Adrenal gland (tissue), 12 donors: ENCODE results near the gene APRT. TPM values are rescaled to one million over a fixed set of nuclear protein-coding genes. Genes with fewer than 3 reads are reported as not detected.

Experiments used
- DNase-seq, 7 donors: peaks; one replicate each; pipeline ENCODE4 v3.0.0-alpha.2; 2019 to 2020
- H3K27ac ChIP-seq, 5 donors: fragments of 200-600 bp; sonication (generic) in 4 of 5; 1 replicate in 3 of 5; 2 replicates in 2 of 5; pipeline versions ENCODE4 v1.5.1 to v1.8.0; 2016 to 2020; ENCODE audit warnings: mild to moderate bottlenecking in 1 of 5
- H3K27me3 ChIP-seq: fragments of 200-600 bp; 2 replicates; pipeline ENCODE4 v1.8.0; 2021
- H3K36me3 ChIP-seq, 2 donors: fragments of 200-600 bp; replicated peaks in 1 of 2; 1 replicate in 1 of 2; 2 replicates in 1 of 2; pipeline versions ENCODE4 v1.5.1 to v1.8.0; 2018 to 2022
- H3K4me1 ChIP-seq, 2 donors: fragments of 200-600 bp; replicated peaks in 1 of 2; 1 replicate in 1 of 2; 2 replicates in 1 of 2; pipeline versions ENCODE4 v1.5.1 to v1.8.0; 2018 to 2021
- H3K4me3 ChIP-seq, 4 donors: fragments of 200-600 bp; sonication (generic) in 3 of 4; one replicate each; pipeline ENCODE4 v1.5.1; 2016 to 2018
- H3K9me3 ChIP-seq, 3 donors: fragments of 200-600 bp; sonication (generic) in 1 of 3; replicated peaks in 1 of 3; 1 replicate in 2 of 3; 2 replicates in 1 of 3; pipeline versions ENCODE4 v1.5.1 to v1.8.0; 2016 to 2021
- CTCF ChIP-seq, 6 experiments: fragments of 450-650 bp in 4 of 6; fragments of 200-600 bp in 2 of 6; sonication (generic) in 1 of 6; IDR thresholded peaks; 1 replicate in 5 of 6; 2 replicates in 1 of 6; pipeline versions ENCODE4 v1.5.1 to v1.8.0; 2016 to 2021; ENCODE audit warnings: antibody characterized with exemption in 6 of 6, mild to moderate bottlenecking in 2 of 6, moderate library complexity in 1 of 6
- POLR2A ChIP-seq, 2 donors: fragments of 450-650 bp; IDR thresholded peaks; one replicate each; pipeline ENCODE4 v1.6.1; 2017; ENCODE audit warnings: antibody characterized with exemption in 2 of 2, mild to moderate bottlenecking in 2 of 2, moderate library complexity in 1 of 2
- WGBS, 4 donors: extraction: QIAGEN DNeasy Blood & Tissue Kit in 2 of 4; methylation state at CpG; one replicate each; pipeline versions ENCODE4 v1.1.5 to v1.1.7; 2013 to 2017; 5-methylcytosine and 5-hydroxymethylcytosine counted together
- intact Hi-C, 2 donors: fragments of 100-400 bp; cut with DNase I; formaldehyde crosslinking; loops; one replicate each; pipeline versions ENCODE4 v1.14.1 to v1.15.0; 2022 to 2023
- polyA plus RNA-seq, 3 donors: library from polyadenylated mRNA; stranded (reverse); fragments of 200-250 nt in 2 of 3; fragments of 350-450 nt in 1 of 3; fragmentation: Illumina TruSeq in 1 of 3; extraction: RNeasy Lipid Tissue Mini Kit (QIAGEN cat#74804) in 1 of 3; gene quantifications; one replicate each; pipeline ENCODE4 v1.2.3, GENCODE V29; 2013 to 2014
- total RNA-seq, 9 donors: library from RNA; depleted of rRNA in 4 of 9; stranded (reverse); fragments of >200 nt in 4 of 9; fragments of 120-200 nt in 1 of 9; fragmentation: NEBNext Ultra II Directional in 1 of 9; extraction: Animal tissue kit (Norgen Biotek cat#: 25700) in 1 of 9; gene quantifications; one replicate each; pipeline versions ENCODE4 v1.1.0 to v1.2.4, GENCODE V29; 2013 to 2023
- donor health status: healthy with polysubstance abuse.
- donor health status: Bipolar disorder and iron deficiency.
- donor health status: DM: yes; HTN: yes; CAD: no.
- donor health status: DM: no; HTN: no; CAD: no.
- donor health status: DM: no; HTN: no; CAD: no.
- donor health status: DM: yes; HTN: yes; CAD: no.

The APRT gene
- total and polyA plus RNA-seq, 12 donors = 116 to 297 (median 181) TPM

- Histone ChIP-seq H3K36me3 (no peaks in the 10 kb centered on the region), H3K4me1 (peaks cover 6 to 13% of the 10 kb centered on the region in 2 donors), H3K27ac (no peak overlapping the region), H3K9me3 (no peaks in the 10 kb centered on the region), H3K27me3 (peaks cover 1% of the 10 kb centered on the region), H3K4me3 (no peak overlapping the region)
- no peak for TF ChIP-seq CTCF (IDR thresholded peaks at IDR 0.05)
- TF ChIP-seq POLR2A (IDR thresholded peaks at IDR 0.05) = no peak
- no peak for DNase-seq
- intact Hi-C loops = loop anchor here in 1 of 2 donors (2.0 kb wide), 1 partner anchor 47 kb away; no protein-coding TSS in a partner anchor
- 86 to 89% (median 88%) methylated on average over 11 of the region's 11 CpGs for WGBS, 4 donors
Measured at GRCh38 chr16:88787579-88788314, 24.0 kb downstream of the APRT start.

DNA sequence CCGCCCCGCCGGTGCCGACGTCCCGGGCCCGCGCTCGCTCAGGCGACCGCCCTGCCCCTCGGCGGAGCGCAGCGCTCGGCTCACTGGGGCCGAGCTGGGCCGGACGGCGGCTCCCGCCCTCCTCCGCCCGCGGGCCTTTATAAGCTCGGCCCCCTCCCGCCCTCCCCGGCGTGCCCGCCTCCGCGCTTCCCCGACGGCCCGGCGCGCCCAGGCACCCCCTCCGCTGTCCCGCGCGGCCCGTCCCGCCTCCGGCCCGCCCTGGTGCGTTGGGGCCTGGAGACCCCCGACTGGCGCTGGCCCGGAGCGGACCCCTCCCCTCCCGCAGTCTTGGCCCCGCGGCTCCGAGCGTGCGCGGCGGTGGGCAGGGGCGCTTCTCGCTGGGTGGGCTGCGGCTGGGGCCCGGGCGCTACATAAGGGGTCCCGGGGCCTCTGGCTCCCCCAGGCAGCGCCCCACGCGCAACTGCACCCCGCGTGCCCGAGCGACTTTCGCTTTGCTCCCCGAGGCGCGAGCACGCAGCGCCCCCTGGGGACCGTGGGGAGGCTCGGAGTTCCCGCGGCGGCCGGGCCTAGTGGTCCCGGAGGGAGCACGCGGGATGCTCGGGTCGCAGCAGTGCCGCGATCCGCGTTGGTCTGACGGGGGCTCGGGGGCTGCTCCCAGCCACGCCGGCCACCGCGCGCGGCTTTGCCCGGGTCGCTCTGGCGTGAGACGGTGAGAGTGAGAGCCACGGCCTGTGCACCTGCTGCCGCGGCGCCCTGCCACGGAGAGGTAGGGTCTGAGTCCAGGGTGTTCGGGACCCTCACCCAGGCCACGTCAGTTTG lies 26.4 kb downstream of the APRT start, which contains the start of gene PIEZO1:
TSS of gene PIEZO1 (minus strand) at position 115 of the 819 bp plus-strand sequence. CDS start 256 bp downstream, outside the sequence.
- intact Hi-C loops = loop anchor here in 1 of 2 donors (2.0 kb wide), 2 partner anchors 41 to 49 kb away; no protein-coding TSS in a partner anchor
- TF ChIP-seq POLR2A (IDR thresholded peaks at IDR 0.05) (peak; percentile 39 to 66), CTCF (IDR thresholded peaks at IDR 0.05) (peak; percentile 62 to 92 (median 82))
- H3K36me3 ChIP-seq = no peaks in the 10 kb centered on the region
- peak within 1 kb of the TSS; percentile 31 to 99 (median 52) for H3K4me3 ChIP-seq
- peak within 1 kb of the TSS; percentile 47 to 99 (median 79) for H3K27ac ChIP-seq
- DNase-seq = peak; percentile 70 to 80 (median 75)
- 0 to 10% (median 3%) methylated on average over 2 to 109 of the region's 110 CpGs for WGBS, 4 donors
- no peaks in the 10 kb centered on the region for H3K27me3 ChIP-seq
- H3K4me1 ChIP-seq = peaks cover 10 to 36% of the 10 kb centered on the region in 2 donors
- no peaks in the 10 kb centered on the region for H3K9me3 ChIP-seq

DNA sequence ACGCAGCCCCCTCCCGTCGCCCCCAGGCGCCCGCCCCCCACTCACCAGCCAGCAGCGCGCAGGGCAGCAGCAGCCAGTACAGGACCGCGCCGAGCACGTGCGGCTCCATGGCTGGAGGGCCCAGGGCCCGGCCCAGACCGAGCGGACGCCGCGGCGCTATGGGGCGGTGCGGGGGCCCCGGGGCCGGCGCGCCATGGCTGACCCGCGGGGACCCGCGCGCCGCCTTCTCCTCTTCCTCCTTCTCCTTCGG lies 26.9 kb downstream of the APRT start:
- no peaks in the 10 kb centered on the region for H3K9me3 ChIP-seq
- intact Hi-C loops = loop anchor here in 1 of 2 donors (2.0 kb wide), 2 partner anchors 40 to 48 kb away; no protein-coding TSS in a partner anchor
- peaks cover 10 to 41% of the 10 kb centered on the region in 2 donors for H3K4me1 ChIP-seq
- WGBS, 4 donors = 0 to 3% methylated on average over 26 to 32 of the region's 32 CpGs; no CpG with 5 or more reads in 2 of the 4 donors
- H3K36me3 ChIP-seq = no peaks in the 10 kb centered on the region
- no peaks in the 10 kb centered on the region for H3K27me3 ChIP-seq
- TF ChIP-seq POLR2A (IDR thresholded peaks at IDR 0.05) (no peak), CTCF (IDR thresholded peaks at IDR 0.05) (no peak)
- H3K4me3 ChIP-seq = peak overlapping the region in 2 of 4 donors; percentile 63 to 99
- H3K27ac ChIP-seq = peak overlapping the region; percentile 47 to 99 (median 79)
- no peak for DNase-seq
